ENCODE data around the gene UBE2J2. TPM values are rescaled to one million over a fixed set of nuclear protein-coding genes. Genes with fewer than 3 reads are reported as not detected.

Gene UBE2J2
- total and polyA plus RNA-seq, 2 of the 8 experiments (the other 6 are each of a cell fraction or from before 2014, with no cell fraction given), result 33.6 to 67.9 TPM

DNA sequence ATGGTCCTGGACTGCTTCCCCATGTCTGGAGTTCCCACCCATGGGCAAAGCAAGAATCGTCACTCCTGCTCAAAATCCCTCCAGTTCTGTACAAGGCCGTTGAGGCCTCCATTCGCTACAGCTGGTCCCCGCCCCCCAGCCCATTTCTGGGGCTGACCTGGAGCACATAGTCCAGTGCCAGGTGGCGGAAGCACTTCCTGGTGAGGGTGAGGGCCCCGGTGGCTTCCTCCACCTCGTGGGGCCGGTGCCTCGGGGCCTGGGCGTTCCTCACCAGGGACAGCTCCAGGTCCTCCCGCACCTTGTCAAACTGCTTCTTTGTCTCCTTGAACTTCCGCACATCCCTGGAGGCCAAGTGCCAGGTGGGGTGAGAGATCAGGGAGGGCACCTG, 26.7 kb upstream of the UBE2J2 start:
- Histone ChIP-seq H2BK5ac (ENCODE audit: low read depth, low read length) (no peak overlapping the region), H3K4me3 (ENCODE audit: extremely low read depth in 1 of 4, insufficient read depth in 2 of 4, low read depth in 3 of 4, low read length in 4 of 4) (no peak overlapping the region), H3K27me3 (replicated peaks in 1 of 4; ENCODE audit: control insufficient read depth in 3 of 4, extremely low read depth in 1 of 4, insufficient read depth in 3 of 4, low read length in 3 of 4) (no peaks in the 10 kb centered on the region), H2BK15ac (ENCODE audit: low read length) (no peak overlapping the region), H2AK5ac (ENCODE audit: low read depth, low read length) (no peak overlapping the region), H3K27ac (ENCODE audit: low read depth, low read length) (no peak overlapping the region), H4K5ac (ENCODE audit: insufficient read length, low read depth, low read length) (no peak overlapping the region), H3K9me3 (ENCODE audit: insufficient read depth in 2 of 2, low read depth in 1 of 2, low read length in 1 of 2) (no peaks in the 10 kb centered on the region), H3K79me1 (ENCODE audit: low read depth, low read length) (no peaks in the 10 kb centered on the region), H3K56ac (replicated peaks; ENCODE audit: insufficient read length, low read depth, low read length) (no peak overlapping the region), H3K18ac (ENCODE audit: extremely low read depth, low read length) (no peak overlapping the region), H2BK12ac (ENCODE audit: low read depth, low read length) (no peak overlapping the region), H3K14ac (ENCODE audit: insufficient read length) (no peak overlapping the region), H3K23ac (ENCODE audit: insufficient read length) (no peak overlapping the region), H4K91ac (replicated peaks; ENCODE audit: insufficient read length, low read length) (no peak overlapping the region), H4K20me1 (replicated peaks in 1 of 2; ENCODE audit: control insufficient read depth in 1 of 2, insufficient read depth in 2 of 2, low read length in 2 of 2) (peaks cover 5 to 19% of the 10 kb centered on the region in 2 experiments), H3K4me1 (replicated peaks in 1 of 4; ENCODE audit: control insufficient read depth in 3 of 4, insufficient read depth in 4 of 4, low read length in 3 of 4) (peaks cover 0 to 15% (median 11%) of the 10 kb centered on the region in 4 experiments; a peak in 5 of 7 replicates), H3K9ac (replicated peaks in 1 of 4; ENCODE audit: extremely low read depth in 1 of 4, low read depth in 3 of 4, low read length in 3 of 4) (no peak overlapping the region), H2AFZ (ENCODE audit: low read length) (no peak overlapping the region), H2BK20ac (ENCODE audit: low read length) (no peak overlapping the region), H2BK120ac (replicated peaks; ENCODE audit: low read depth, low read length) (no peak overlapping the region), H4K8ac (ENCODE audit: extremely low read depth, insufficient read depth, low read length) (no peak overlapping the region), H3K4ac (replicated peaks; ENCODE audit: insufficient read length, low read depth, low read length) (no peak overlapping the region), H3K36me3 (ENCODE audit: control insufficient read depth in 2 of 4, insufficient read depth in 4 of 4, low read length in 3 of 4) (peaks cover 0 to 4% (median 0%) of the 10 kb centered on the region in 4 experiments; a peak in 1 of 8 replicates), H3K23me2 (ENCODE audit: low read depth, low read length) (no peaks in the 10 kb centered on the region), H3K4me2 (ENCODE audit: insufficient read depth in 1 of 2, low read depth in 2 of 2, low read length in 2 of 2) (no peak overlapping the region), H3K79me2 (ENCODE audit: control insufficient read depth in 1 of 2, insufficient read depth in 2 of 2, low read length in 2 of 2) (no peaks in the 10 kb centered on the region)
- POLR2A ChIA-PET (ENCODE audit: partially characterized antibody), result interaction anchor here (0.7 to 1.9 kb wide), 5 partner anchors 9 to 69 kb away, joined by 3 to 7 read pairs (median 4); no protein-coding TSS in a partner anchor
- DNase-seq (ENCODE audit: low read depth in 1 of 2, low spot score in 2 of 2) (no peak), FAIRE-seq (no peak)
- WGBS, 2 experiments (ENCODE audit: extremely low coverage in 1 of 2, insufficient coverage in 1 of 2, insufficient read length in 1 of 2, insufficient replicate concordance in 2 of 2, low coverage in 1 of 2, low lambda C conversion rate in 2 of 2, missing lambda C conversion rate in 1 of 2), result 95% methylated on average over 12 of the region's 12 CpGs; no CpG with 5 or more reads in 1 of the 2 experiments
- CTCF ChIA-PET (ENCODE audit: partially characterized antibody), result interaction anchor here (0.6 to 2.7 kb wide), 27 partner anchors 9 to 320 kb away, joined by 3 to 15 read pairs (median 3); no protein-coding TSS in a partner anchor
- TF ChIP-seq, protein P1, sequence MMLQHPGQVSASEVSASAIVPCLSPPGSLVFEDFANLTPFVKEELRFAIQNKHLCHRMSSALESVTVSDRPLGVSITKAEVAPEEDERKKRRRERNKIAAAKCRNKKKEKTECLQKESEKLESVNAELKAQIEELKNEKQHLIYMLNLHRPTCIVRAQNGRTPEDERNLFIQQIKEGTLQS (IDR thresholded peaks at IDR 0.05; ENCODE audit: insufficient read depth, low read depth, low read length), result no peak
- TF ChIP-seq EP300 (IDR thresholded peaks at IDR 0.05; ENCODE audit: borderline replicate concordance in 1 of 2, low read depth in 2 of 2, low read length in 2 of 2), result no peak
- TF ChIP-seq RXRA (IDR thresholded peaks at IDR 0.05; ENCODE audit: insufficient read depth, low read depth, low read length), result no peak
- no peak for TF ChIP-seq PHF8 (conservative IDR thresholded peaks at IDR 0.05; ENCODE audit: low read depth, low read length)
- TF ChIP-seq TAF7 (optimal IDR thresholded peaks at IDR 0.05; ENCODE audit: borderline replicate concordance, low read depth, low read length), result no peak
- no peak for TF ChIP-seq RFX5 (IDR thresholded peaks at IDR 0.05; ENCODE audit: borderline replicate concordance, low read depth, low read length)
- TF ChIP-seq SP4 (IDR thresholded peaks at IDR 0.05; ENCODE audit: low read length), result no peak
- TF ChIP-seq, protein P2, sequence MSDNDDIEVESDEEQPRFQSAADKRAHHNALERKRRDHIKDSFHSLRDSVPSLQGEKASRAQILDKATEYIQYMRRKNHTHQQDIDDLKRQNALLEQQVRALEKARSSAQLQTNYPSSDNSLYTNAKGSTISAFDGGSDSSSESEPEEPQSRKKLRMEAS (IDR thresholded peaks at IDR 0.05), result no peak
- no peak for TF ChIP-seq SP1 (IDR thresholded peaks at IDR 0.05; ENCODE audit: low read depth, low read length)
- no peak for TF ChIP-seq ASH2L (IDR thresholded peaks at IDR 0.05; ENCODE audit: low read length)
- TF ChIP-seq BRCA1 (IDR thresholded peaks at IDR 0.05; ENCODE audit: low read depth, low read length), result no peak
- TF ChIP-seq KDM5A (IDR thresholded peaks at IDR 0.05; ENCODE audit: low read length), result no peak
- no peak for TF ChIP-seq KDM1A (IDR thresholded peaks at IDR 0.05; ENCODE audit: borderline replicate concordance, low read length)
- TF ChIP-seq KDM4A (IDR thresholded peaks at IDR 0.05; ENCODE audit: low read depth, low read length, severe bottlenecking), result no peak

Data from H1 (cell line).